ENCODE results near the gene ACVR1. TPM values are rescaled to one million over a fixed set of nuclear protein-coding genes. Genes with fewer than 3 reads are reported as not detected.

Gene ACVR1
- total and polyA plus RNA-seq, 2 donors (not counting 3 experiments of a cell fraction or from before 2014, with no cell fraction given) = 24.8 to 33.6 TPM

DNA sequence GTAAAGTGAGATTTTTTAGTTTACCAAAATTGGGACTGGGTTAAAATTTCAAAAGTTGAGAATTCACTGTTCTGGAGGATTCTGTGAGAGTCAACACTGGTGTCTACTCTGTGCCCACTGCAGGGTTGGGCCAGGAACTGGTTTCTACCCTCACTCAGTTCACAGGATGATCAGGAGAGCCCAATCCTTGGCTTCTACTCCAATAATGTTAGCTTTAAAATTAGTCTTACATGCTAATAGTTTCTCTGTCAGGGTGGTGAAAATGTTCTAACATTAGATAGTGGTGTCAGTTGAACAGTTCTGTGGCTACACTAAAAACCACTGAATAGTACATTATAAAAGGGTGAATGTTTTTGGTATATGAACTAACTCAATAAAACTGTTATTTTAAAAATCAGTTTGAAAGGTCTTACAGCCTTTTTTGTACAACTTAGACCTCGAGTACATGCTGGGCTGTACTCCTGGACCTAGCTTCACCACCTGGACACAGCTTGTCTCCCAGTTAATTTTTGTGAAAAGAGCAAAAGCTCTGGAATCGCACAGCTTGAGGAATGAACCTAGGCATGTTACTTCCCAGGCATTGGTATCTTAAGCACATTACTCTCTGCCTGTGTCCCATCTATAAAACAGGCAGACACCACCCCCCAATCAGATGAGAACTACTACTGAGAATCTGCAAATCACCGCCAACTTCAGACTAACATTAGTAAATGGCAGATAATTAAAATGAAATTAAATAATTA is 44.4 kb downstream of the ACVR1 start:
- ChIA-PET POLR2A (no interaction called here), CTCF (interaction anchor here (2.0 kb wide), 1 partner anchor 45 kb away, joined by 8 read pairs; the partner anchor contains the start of gene ACVR1)
- H3K9me3 ChIP-seq (replicated peaks; ENCODE audit: control insufficient read depth, insufficient read depth, low read length) = no peaks in the 10 kb centered on the region
- intact Hi-C loops (cut with micrococcal nuclease) = loop anchor here (2.0 kb wide), 2 partner anchors 17 to 47 kb away; no protein-coding TSS in a partner anchor
- H3K4me1 ChIP-seq (ENCODE audit: control insufficient read depth, extremely low read depth, insufficient read depth, low read length) = peaks cover 17% of the 10 kb centered on the region
- no peaks in the 10 kb centered on the region for H4K20me1 ChIP-seq (replicated peaks; ENCODE audit: control insufficient read depth, extremely low read depth, insufficient read depth, low read length)
- H3K27me3 ChIP-seq (ENCODE audit: control insufficient read depth in 2 of 2, insufficient read depth in 2 of 2, low read length in 2 of 2) = no peaks in the 10 kb centered on the region
- H2AFZ ChIP-seq (ENCODE audit: low read depth, low read length) = no peak overlapping the region
- H3K4me2 ChIP-seq (ENCODE audit: insufficient read depth, low read length) = peak overlapping the region; percentile 7
- dilution Hi-C loops (cut with MboI; ENCODE audit: extremely low pct_ligation_motif_present, low sequenced_read_pairs) = no loop called here
- DNase-seq (ENCODE audit: low read depth, low spot score) = no peak
- H3K9ac ChIP-seq (replicated peaks; ENCODE audit: extremely low read depth, insufficient read depth, low read length) = no peak overlapping the region
- H3K79me2 ChIP-seq (ENCODE audit: control insufficient read depth, insufficient read depth, low read length) = peaks cover 17% of the 10 kb centered on the region
- peak overlapping the region; percentile 93 for H3K27ac ChIP-seq (ENCODE audit: insufficient read depth, low read depth, low read length)
- TF ChIP-seq, protein P1, sequence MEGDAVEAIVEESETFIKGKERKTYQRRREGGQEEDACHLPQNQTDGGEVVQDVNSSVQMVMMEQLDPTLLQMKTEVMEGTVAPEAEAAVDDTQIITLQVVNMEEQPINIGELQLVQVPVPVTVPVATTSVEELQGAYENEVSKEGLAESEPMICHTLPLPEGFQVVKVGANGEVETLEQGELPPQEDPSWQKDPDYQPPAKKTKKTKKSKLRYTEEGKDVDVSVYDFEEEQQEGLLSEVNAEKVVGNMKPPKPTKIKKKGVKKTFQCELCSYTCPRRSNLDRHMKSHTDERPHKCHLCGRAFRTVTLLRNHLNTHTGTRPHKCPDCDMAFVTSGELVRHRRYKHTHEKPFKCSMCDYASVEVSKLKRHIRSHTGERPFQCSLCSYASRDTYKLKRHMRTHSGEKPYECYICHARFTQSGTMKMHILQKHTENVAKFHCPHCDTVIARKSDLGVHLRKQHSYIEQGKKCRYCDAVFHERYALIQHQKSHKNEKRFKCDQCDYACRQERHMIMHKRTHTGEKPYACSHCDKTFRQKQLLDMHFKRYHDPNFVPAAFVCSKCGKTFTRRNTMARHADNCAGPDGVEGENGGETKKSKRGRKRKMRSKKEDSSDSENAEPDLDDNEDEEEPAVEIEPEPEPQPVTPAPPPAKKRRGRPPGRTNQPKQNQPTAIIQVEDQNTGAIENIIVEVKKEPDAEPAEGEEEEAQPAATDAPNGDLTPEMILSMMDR (IDR thresholded peaks at IDR 0.05; ENCODE audit: extremely low read depth in 1 of 2, insufficient read depth in 1 of 2, low read depth in 1 of 2, low read length in 2 of 2) = no peak
- TF ChIP-seq GATA2 (IDR thresholded peaks at IDR 0.05; ENCODE audit: insufficient read depth, insufficient read length, low read depth, low read length) (no peak), EZH2 (IDR thresholded peaks at IDR 0.05; ENCODE audit: borderline replicate concordance, low read depth, low read length, severe bottlenecking) (no peak), POLR2A (IDR thresholded peaks at IDR 0.05; ENCODE audit: low read depth, low read length) (no peak), POLR2AphosphoS5 (IDR thresholded peaks at IDR 0.05; ENCODE audit: insufficient read depth, low read depth, low read length) (no peak), FOS (IDR thresholded peaks at IDR 0.05; ENCODE audit: borderline replicate concordance, insufficient read depth, low read length) (no peak), JUN (IDR thresholded peaks at IDR 0.05; ENCODE audit: borderline replicate concordance, insufficient read depth, insufficient read length, low read depth) (no peak), MYC (IDR thresholded peaks at IDR 0.05; ENCODE audit: low read depth, low read length) (no peak)
- TF ChIP-seq, protein P2, sequence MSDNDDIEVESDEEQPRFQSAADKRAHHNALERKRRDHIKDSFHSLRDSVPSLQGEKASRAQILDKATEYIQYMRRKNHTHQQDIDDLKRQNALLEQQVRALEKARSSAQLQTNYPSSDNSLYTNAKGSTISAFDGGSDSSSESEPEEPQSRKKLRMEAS (IDR thresholded peaks at IDR 0.05; ENCODE audit: insufficient read depth, insufficient read length) = no peak
- BruUV-seq (replicated peaks) = TSS peak; percentile 91
- FAIRE-seq = no peak
- no peaks in the 10 kb centered on the region for H3K36me3 ChIP-seq (ENCODE audit: control insufficient read depth in 2 of 2, extremely low read depth in 1 of 2, insufficient read depth in 2 of 2, low read length in 2 of 2)
- no peak overlapping the region for H3K4me3 ChIP-seq (replicated peaks in 1 of 3; ENCODE audit: insufficient read depth in 1 of 3, low read depth in 1 of 3, low read length in 3 of 3)
- H3K9me1 ChIP-seq (replicated peaks; ENCODE audit: control insufficient read depth, extremely low read depth, insufficient read depth, low read length) = no peaks in the 10 kb centered on the region

All from endothelial cell of umbilical vein (primary cell).